GM19452 (cell line): ENCODE results near the gene HK1.

ENCODE experiments used
- ATAC-seq: cut with Tn5 transposase; IDR thresholded peaks from one replicate; pipeline ENCODE4 v1.9.1; 2021; ENCODE audit not compliant: unreplicated experiment

HK1 gene

GRCh38 chr10:69366738-69367137 is 88.4 kb downstream of the HK1 start:
- no peak for ATAC-seq

GRCh38 chr10:69367469-69367868 is 89.2 kb downstream of the HK1 start:
- ATAC-seq, result no peak

GRCh38 chr10:69372126-69372980 is 94.1 kb downstream of the HK1 start:
- no peak for ATAC-seq

- ATAC-seq, result no peak
Measured at GRCh38 chr10:69374242-69374641, 95.9 kb downstream of the HK1 start.

- ATAC-seq, result no peak
Measured at GRCh38 chr10:69374931-69375306, 96.6 kb downstream of the HK1 start.

- ATAC-seq, result no peak
Measured at GRCh38 chr10:69375307-69376151, 97.2 kb downstream of the HK1 start.

- no peak for ATAC-seq
Measured at GRCh38 chr10:69376662-69377061, 98.4 kb downstream of the HK1 start.

GRCh38 chr10:69377191-69377590 is 98.9 kb downstream of the HK1 start:
- ATAC-seq, result no peak

GRCh38 chr10:69377933-69378332 is 99.6 kb downstream of the HK1 start:
- no peak for ATAC-seq

GRCh38 chr10:69379800-69380199 is 101.5 kb downstream of the HK1 start:
- no peak for ATAC-seq

- no peak for ATAC-seq
Measured at GRCh38 chr10:69382382-69383117, 104.3 kb downstream of the HK1 start.

- ATAC-seq, result no peak
Measured at GRCh38 chr10:69383558-69383957, 105.3 kb downstream of the HK1 start.

- no peak for ATAC-seq
Measured at GRCh38 chr10:69384320-69384719, 106.0 kb downstream of the HK1 start.

- no peak for ATAC-seq
Measured at GRCh38 chr10:69385454-69386350, 107.4 kb downstream of the HK1 start.

- ATAC-seq, result no peak
Measured at GRCh38 chr10:69387500-69387899, 109.2 kb downstream of the HK1 start.

GRCh38 chr10:69388488-69388887 is 110.2 kb downstream of the HK1 start:
- no peak for ATAC-seq

- no peak for ATAC-seq
Measured at GRCh38 chr10:69389827-69390490, 111.7 kb downstream of the HK1 start.

- no peak for ATAC-seq
Measured at GRCh38 chr10:69391158-69391557, 112.9 kb downstream of the HK1 start.

GRCh38 chr10:69392481-69393000 is 114.2 kb downstream of the HK1 start:
- ATAC-seq, result peak; percentile 78

- ATAC-seq, result no peak
Measured at GRCh38 chr10:69394020-69394419, 115.7 kb downstream of the HK1 start.
